Tibial artery (tissue), 4 donors: ENCODE results near the gene RFX4.

ENCODE experiments used
- DNase-seq, 2 donors: peaks; one replicate each; pipeline ENCODE4 v3.0.0-alpha.2; 2019
- H3K27ac ChIP-seq, 2 donors: fragments of 200-600 bp; sonication (generic) in 1 of 2; 1 replicate in 1 of 2; 2 replicates in 1 of 2; pipeline ENCODE4 v1.5.1; 2018 to 2019; ENCODE audit warnings: mild to moderate bottlenecking in 1 of 2
- H3K27me3 ChIP-seq, 2 donors: fragments of 200-600 bp; sonication (generic) in 1 of 2; one replicate each; pipeline versions ENCODE4 v1.5.1 to v1.6.0; 2016 to 2019
- H3K36me3 ChIP-seq, 3 donors: fragments of 200-600 bp; sonication (generic) in 2 of 3; one replicate each; pipeline ENCODE4 v1.5.1; 2016 to 2019; ENCODE audit warnings: mild to moderate bottlenecking in 2 of 3
- H3K4me1 ChIP-seq, 4 donors: fragments of 200-600 bp; sonication (generic) in 2 of 4; 1 replicate in 3 of 4; 2 replicates in 1 of 4; pipeline ENCODE4 v1.5.1; 2016 to 2019
- H3K4me3 ChIP-seq, 2 donors: fragments of 200-600 bp; sonication (generic) in 1 of 2; 1 replicate in 1 of 2; 2 replicates in 1 of 2; pipeline ENCODE4 v1.5.1; 2018 to 2019; ENCODE audit warnings: mild to moderate bottlenecking in 2 of 2
- H3K9me3 ChIP-seq, 3 donors: fragments of 200-600 bp; sonication (generic) in 1 of 3; one replicate each; pipeline ENCODE4 v1.5.1; 2016 to 2019
- CTCF ChIP-seq, 2 experiments: fragments of 200-600 bp in 1 of 2; fragments of 450-650 bp in 1 of 2; IDR thresholded peaks; one replicate each; pipeline ENCODE4 v1.5.1; 2017 to 2019; ENCODE audit warnings: antibody characterized with exemption in 2 of 2, mild to moderate bottlenecking in 1 of 2, moderate library complexity in 1 of 2
- intact Hi-C: fragments of 100-400 bp; cut with DNase I; formaldehyde crosslinking; loops from one replicate; pipeline ENCODE4 v1.15.0; 2023; ENCODE audit warnings: low total_unique reads

Gene RFX4

GRCh38 chr12:106629797-106630659 lies 47.2 kb downstream of the RFX4 start:
- no peak for TF ChIP-seq CTCF (IDR thresholded peaks at IDR 0.05)
- Histone ChIP-seq H3K4me1 (peaks cover 0 to 4% (median 0%) of the 10 kb centered on the region in 4 donors), H3K27ac (no peak overlapping the region), H3K9me3 (no peaks in the 10 kb centered on the region), H3K36me3 (no peaks in the 10 kb centered on the region), H3K4me3 (no peak overlapping the region), H3K27me3 (no peaks in the 10 kb centered on the region)
- no peak for DNase-seq
- intact Hi-C loops = no loop called here

GRCh38 chr12:106631150-106631549 lies 48.3 kb downstream of the RFX4 start:
- no peak for TF ChIP-seq CTCF (IDR thresholded peaks at IDR 0.05)
- H3K27ac ChIP-seq = no peak overlapping the region
- H3K4me1 ChIP-seq = peaks cover 0 to 4% (median 0%) of the 10 kb centered on the region in 4 donors
- intact Hi-C loops = no loop called here
- no peak overlapping the region for H3K4me3 ChIP-seq
- DNase-seq = no peak
- no peaks in the 10 kb centered on the region for H3K27me3 ChIP-seq
- H3K9me3 ChIP-seq = no peaks in the 10 kb centered on the region
- H3K36me3 ChIP-seq = no peaks in the 10 kb centered on the region

GRCh38 chr12:106631797-106632196 lies 49.0 kb downstream of the RFX4 start:
- no peaks in the 10 kb centered on the region for H3K27me3 ChIP-seq
- DNase-seq = no peak
- no peak overlapping the region for H3K27ac ChIP-seq
- no peaks in the 10 kb centered on the region for H3K9me3 ChIP-seq
- TF ChIP-seq CTCF (IDR thresholded peaks at IDR 0.05) = no peak
- H3K4me1 ChIP-seq = peaks cover 0 to 4% (median 0%) of the 10 kb centered on the region in 4 donors
- H3K36me3 ChIP-seq = no peaks in the 10 kb centered on the region
- H3K4me3 ChIP-seq = no peak overlapping the region
- intact Hi-C loops = no loop called here

GRCh38 chr12:106632797-106633450 lies 50.1 kb downstream of the RFX4 start:
- no peaks in the 10 kb centered on the region for H3K9me3 ChIP-seq
- intact Hi-C loops = no loop called here
- DNase-seq = no peak
- no peak for TF ChIP-seq CTCF (IDR thresholded peaks at IDR 0.05)
- H3K27me3 ChIP-seq = no peaks in the 10 kb centered on the region
- no peaks in the 10 kb centered on the region for H3K36me3 ChIP-seq
- no peak overlapping the region for H3K4me3 ChIP-seq
- H3K27ac ChIP-seq = no peak overlapping the region
- peaks cover 0 to 4% (median 0%) of the 10 kb centered on the region in 4 donors for H3K4me1 ChIP-seq

GRCh38 chr12:106633451-106633823 lies 50.6 kb downstream of the RFX4 start:
- no peaks in the 10 kb centered on the region for H3K27me3 ChIP-seq
- intact Hi-C loops = no loop called here
- DNase-seq = no peak
- no peak overlapping the region for H3K4me3 ChIP-seq
- peaks cover 0 to 4% (median 0%) of the 10 kb centered on the region in 4 donors for H3K4me1 ChIP-seq
- TF ChIP-seq CTCF (IDR thresholded peaks at IDR 0.05) = no peak
- no peaks in the 10 kb centered on the region for H3K36me3 ChIP-seq
- H3K9me3 ChIP-seq = no peaks in the 10 kb centered on the region
- H3K27ac ChIP-seq = no peak overlapping the region
